NCI-H146 treated with DMSO at 0.1 percent for 48 hours (cell line): ENCODE data around the gene CARS2.
A peak's percentile ranks its signal among the peaks of the same experiment; 100 is the strongest.
"Not testable (repeated sequence)": the region's sequence is repeated elsewhere in the genome, so short reads cannot be mapped to it uniquely, and the experiment has no call there.

Experiments used
- DNase-seq: peaks from one replicate; lab custom pipeline; 2025; ENCODE audit not compliant: unreplicated experiment; lab: John Stamatoyannopoulos, UW

CARS2 gene

DNA sequence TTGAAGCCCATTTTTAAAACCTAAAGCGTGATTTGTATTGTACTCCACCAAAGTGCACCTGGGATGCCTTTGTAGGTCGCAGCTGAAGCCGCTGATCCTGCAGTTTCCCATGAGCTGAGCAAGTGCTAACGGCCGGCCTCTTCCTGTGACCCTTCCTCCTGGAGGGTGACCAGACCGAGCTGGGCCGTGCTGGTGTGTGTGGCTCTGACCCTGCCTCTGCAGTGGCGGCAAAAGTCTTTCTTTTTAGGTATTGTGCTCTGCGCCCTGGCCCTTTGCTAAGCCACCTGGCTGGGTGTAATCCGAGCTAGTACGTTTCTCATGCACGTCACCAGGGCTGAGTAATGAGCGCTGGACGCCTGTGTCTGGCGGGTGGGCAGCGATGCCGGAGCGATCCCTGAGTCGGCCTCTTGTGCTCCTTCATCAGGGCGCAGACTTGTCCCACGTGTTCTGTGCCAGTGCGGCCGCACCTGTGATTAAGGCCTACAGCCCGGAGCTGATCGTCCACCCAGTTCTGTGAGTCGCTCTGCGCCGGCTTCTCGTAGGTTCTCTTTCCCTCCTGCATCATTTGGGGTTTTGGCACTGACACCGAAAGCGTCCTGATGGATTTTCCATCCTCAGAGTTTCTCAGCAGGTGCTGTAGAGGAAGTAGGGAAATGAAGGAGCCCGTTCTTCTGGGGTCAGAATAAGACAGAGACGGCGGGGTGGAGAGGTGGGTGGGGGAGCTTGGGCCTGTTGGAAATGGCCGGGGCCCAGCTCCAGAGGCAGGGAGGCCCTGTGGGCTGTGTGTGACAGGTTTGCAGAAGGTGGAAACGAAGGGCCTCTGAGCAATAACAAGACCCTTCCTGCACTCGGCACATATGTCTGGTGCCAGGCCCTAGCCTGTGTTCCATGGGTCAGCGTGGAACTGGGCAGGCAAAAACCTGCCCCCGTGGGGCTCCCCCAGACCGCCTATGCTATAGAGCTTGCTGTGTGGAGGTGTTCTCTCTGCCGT is 80.9 kb downstream of the CARS2 start:
- no peak for DNase-seq

DNA sequence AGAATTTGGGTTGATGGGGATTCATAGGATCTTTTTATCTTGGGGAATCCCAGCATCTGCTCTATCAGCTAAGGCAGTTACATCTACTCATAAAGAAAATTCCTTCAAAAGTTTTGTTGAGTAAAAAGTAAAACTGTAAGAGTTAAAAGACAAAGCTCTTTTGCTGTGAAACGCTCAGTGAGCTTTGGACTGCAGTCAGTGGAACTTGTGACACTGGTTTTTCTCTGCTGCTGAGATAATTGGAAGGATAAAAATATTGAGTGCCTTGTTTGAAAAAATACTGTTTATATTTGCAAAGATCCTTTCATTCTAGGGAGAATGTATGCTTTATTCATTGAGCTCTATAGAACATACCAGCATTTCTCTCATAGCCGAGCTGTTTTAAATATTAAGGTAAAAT is 85.3 kb downstream of the CARS2 start:
- DNase-seq: no peak

DNA sequence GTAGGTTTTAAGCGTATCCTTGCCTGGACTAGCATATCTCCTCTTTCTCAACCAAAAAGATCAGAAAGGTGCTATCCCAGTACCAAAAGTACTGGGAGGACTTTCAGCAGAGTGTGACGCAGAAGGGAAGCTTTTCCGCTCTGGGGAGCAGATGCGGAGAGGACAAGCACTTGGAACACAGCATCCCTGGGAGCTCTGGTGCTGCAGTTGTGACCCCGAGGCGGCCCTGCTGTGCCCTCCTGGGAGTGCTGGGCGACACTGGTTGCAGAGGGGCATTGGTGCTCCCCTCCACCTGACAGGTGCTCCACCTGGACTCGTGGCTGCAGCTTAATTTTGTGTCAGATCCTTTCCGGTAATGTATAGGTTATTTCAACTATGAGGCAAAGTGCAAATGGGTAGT is 87.1 kb downstream of the CARS2 start:
- no peak for DNase-seq

DNA sequence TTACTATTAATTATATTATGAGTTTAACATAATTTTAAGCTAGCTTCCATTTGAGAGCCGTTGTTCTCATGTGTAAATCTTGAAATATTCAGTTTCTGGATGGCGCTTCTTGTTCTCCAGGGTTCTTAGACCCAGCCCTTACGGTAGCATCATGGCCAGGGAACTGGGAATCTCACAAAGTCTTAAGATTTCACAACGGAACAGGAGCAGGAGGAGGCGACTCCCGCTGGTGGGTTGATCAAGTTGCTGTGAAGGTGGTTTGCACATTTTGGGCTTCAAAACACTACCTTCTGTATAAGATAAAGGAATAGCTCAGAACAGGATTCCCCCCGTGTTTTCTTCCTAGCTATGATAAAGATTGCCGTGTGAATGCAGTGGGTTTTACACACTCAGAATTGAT is 87.7 kb downstream of the CARS2 start:
- DNase-seq: no peak

DNA sequence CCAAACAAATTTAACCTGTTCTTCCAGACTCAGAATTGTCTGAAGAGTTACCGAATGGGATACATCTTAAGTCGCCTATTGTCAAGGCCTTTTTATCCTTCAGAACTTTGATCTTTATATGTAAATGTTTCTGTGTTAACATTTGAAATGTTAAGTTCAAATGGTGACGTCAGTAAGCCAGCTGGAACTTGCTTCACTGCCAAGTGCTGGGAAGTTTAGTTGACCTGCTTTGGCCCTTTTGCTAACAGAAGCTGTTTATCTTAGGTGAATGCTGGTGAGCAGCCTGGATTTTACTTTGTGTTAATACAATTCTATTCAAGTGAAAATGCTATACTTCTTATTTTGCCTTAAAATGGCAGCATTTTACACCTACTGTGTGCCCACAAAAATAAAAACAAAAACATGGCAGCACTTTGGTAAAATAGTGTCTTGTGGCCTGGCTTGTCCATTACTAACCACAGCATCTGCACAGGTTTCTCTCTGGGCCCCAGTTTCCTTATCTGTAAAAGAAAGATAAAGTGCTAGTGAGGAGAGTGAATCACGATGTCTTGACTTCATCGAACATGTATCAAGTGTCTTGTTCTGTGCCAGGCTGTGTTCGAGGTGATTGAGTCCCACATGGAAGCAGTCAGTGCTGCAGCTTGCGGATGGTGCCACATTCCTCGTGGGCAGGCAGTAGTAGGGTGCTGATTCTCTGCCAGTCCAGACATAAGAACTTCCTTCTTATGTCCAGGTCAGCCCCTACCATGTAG is 88.4 kb downstream of the CARS2 start:
- no peak for DNase-seq

DNA sequence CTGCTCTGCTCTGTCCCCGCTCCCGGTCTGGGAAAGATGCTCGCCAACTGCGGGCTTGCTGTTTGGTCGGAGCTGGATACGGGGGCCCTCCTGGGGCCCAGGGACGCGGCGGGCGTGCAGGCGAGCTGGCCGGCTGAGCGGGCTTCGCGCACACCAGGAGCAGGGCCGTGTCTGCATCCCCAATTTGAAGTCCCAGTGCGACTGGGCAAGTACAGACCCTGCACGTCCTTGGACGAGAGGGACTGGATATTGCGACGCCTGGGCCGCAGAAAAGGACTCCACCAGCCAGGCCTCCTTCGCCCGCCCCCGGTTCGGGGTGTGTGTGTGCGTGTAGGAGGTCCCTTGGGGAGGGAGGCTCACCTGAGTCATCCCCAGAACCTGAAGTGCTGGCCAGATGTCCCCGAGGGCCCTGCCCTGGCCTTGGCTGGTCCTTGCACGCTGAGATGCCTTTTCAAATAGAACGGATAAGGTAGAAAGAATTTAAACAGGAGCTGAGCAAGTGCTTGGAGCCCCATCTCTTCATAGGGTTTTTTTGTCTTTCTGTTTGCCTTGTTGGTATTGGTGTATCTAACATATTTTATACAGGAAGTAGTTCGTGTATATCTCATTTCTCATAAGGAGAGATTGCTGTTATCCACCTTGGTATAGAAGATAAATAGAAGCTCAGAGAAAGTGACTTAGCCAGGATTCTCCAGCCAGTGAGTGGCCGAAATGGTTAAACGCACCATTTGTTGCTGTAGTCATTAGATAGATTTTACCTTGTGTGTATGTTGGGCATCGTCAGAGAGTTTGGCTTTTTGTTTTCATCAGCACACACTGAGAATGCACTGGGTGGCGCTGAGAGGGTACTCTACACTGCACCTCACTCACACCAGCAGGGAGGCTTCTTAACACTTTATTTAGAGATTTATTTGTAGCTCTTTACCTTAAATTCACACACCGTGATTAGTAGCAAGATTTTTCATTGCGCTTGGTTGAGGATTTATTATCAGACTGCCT is 89.5 kb downstream of the CARS2 start:
- DNase-seq: peak; percentile 42

DNA sequence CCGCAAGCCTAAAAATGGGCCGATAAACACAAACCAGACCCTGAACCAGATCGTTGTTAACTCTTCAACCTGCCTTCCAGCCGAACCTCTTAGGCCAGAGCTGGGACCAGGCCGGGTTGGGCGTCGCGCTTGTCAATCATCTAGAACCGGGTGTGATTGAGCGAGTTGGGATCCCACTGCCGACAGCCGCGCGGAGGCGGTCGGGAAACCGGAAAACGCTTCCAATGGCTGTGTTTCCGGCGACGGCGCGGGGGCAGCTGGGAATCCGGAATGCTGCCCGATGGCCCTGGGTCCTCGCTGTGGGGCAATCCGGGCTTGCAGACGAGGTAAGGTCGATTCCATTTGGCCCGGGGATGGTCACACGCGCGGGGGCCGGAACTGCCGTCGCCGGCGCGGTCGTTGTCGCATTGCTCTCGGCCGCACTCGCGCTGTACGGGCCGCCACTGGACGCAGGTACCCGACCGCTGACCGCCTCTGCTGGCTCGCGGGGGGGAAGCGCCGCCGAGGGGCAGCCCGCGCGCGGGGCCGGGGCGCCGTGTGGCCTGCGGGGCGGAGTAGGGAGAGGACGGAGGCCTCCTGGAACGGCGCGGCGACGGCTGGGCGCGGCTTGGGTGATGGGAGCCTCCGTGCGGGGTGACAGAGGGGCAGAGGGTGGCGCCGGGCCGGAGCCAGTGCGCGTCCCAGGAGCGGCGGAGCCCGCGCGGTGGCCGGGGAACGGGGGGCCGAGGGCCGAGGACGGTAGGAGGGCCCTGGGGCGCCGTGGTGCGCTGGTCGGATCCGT is 90.4 kb downstream of the CARS2 start, which contains the start of gene NAXD:
TSS of gene NAXD (plus strand) at position 224 of the 781 bp plus-strand sequence. CDS start at position 281, 57 bp downstream.
- peak; percentile 82 for DNase-seq

DNA sequence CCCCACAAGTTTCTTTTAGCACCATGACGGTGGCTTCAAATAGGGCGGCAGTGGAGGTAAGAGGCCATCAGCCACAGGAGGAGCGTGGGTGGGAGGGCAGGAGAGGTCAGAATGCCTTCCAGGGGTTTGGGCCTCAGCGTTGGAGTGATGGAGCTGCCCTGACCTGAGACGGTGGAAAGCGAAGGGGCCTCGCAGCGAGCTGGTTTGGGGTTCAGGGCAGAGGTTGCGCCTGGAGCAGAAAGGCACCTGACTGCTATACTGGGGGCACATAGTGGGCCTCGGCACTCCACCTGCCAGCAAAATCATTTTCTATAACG is 91.0 kb downstream of the CARS2 start:
- no peak for DNase-seq

DNA sequence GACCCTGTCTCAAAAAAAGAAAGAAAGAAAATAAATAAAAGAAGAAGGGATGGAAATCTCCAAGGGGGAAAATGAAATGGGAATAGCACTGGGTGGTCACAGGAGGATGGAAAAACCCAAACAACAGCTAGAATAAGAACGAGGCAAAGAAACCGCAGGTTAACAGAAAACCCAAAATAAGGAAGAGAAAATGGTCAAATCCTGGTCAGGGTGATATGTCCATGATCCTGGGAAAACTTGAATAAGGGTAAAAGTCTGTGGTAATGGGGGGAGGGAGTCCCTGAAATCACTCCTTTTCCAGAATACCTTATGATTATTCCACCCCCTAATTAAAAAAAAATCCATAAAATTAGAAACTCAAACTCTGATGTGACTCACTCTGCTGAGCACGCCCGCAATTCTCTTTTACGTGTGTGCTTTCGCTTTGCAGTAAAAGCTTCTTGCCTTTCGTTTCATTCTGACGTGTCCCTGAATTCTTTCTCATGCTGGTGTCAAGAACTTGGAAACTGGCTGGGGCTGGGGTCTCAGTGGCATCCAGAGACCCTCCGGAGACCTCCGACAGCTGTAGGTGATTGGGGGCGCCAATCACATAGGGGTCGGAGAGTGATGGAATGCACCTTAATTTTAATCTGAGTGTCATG is 94.8 kb downstream of the CARS2 start:
- DNase-seq: no peak

DNA sequence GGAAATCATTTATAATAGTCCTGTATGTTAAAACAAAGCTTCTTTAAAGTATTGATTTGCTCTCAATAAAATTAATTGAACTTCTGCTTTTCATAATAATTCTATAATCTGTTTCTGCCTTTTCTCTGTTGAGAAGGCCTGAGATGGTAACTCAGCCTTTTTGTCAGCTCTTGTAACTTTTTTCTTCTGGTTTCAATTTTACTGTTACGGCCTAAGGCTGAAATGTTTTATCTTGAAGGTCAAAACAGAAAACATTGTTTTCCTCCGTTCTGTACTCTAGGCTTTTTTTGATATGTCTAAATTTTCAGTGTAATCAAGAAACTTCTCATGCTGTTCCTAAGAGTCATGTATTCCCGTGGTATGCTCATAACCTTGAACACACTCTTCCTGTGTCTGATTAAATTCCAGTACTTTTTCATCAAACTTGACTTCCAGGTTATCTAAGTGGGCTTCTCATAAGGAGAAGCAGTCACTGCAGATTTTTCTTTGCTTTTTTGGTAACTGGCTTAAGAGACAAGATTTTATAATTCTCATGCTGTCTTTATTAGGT is 98.2 kb downstream of the CARS2 start:
- DNase-seq: no peak

DNA sequence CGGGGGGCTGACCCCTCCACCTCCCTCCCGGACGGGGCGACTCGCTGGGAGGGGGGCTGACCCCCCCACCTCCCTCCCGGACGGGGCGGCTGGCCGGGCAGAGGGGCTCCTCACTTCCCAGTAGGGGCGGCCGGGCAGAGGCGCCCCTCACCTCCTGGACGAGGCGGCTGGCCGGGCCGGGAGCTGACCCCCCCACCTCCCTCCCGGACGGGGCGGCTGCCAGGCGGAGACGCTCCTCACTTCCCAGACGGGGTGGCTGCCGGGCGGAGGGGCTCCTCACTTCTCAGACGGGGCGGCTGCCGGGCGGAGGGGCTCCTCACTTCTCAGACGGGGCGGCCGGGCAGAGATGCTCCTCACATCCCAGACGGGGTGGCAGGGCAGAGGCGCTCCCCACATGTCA is 99.6 kb downstream of the CARS2 start:
- DNase-seq: not testable (repeated sequence)

DNA sequence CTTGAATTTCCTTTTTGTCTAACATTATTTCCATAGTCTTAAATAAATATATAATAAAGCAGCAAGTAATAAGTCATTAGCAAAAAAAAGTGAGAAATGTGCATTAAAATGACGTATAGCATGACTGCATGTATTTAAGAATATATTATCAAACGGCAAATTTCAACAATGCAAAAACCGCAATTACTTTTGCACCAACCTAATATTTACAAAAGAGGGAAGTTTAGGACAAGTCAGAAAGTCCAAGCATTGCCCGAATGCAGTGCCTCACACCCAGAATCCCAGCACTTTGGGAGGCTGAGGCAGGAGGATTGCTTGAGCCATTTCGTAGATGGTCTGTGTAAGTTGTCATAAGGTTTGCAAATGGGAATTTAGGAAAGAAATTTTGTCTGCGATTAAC is 100.8 kb downstream of the CARS2 start:
- DNase-seq: no peak

DNA sequence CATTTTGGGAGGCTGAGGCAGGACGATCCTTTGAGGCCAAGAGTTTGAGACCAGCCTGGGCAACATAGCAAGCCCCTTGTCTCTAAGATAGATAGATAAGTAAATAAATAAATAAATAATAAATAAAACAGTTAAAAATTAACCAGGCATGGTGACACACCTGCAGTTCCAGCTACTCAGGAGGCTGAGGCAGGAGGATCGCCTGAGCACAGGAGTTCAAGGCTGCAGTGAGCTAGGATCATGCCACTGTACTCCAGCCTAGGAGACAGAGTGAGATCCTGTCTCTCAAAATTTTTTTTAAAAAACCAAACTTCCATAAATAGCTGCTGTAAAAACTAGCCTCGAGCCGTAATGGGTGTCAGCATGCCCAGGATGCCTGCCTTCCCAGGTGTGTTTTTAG is 104.9 kb downstream of the CARS2 start:
- no peak for DNase-seq

DNA sequence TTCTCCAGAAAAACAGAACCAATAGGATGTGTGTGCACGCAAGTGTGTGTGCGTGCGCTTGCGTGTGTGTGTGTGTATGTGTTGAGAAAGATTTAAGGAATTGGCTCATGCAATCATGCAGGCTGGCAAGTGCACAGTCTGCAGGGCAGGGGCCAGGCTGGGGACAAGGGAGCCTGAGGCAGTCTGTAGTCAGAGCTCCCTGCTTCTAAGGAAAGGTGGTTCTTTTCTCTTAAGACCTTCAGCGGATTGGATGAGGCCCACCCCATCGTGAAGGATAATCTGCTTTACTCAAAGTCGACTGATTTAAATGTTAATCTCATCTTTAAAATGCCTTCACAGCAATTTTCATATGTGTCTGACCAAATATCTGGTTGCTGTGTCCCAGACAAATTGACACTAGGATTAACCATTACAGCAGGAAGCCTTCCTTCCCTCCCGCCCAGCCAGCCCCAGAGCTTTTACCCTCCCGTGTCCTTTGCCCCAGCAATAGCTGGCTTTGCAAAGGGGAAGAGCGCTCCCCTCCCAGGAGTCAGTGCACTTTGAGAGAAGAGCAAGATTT is 105.6 kb downstream of the CARS2 start:
- DNase-seq: no peak

DNA sequence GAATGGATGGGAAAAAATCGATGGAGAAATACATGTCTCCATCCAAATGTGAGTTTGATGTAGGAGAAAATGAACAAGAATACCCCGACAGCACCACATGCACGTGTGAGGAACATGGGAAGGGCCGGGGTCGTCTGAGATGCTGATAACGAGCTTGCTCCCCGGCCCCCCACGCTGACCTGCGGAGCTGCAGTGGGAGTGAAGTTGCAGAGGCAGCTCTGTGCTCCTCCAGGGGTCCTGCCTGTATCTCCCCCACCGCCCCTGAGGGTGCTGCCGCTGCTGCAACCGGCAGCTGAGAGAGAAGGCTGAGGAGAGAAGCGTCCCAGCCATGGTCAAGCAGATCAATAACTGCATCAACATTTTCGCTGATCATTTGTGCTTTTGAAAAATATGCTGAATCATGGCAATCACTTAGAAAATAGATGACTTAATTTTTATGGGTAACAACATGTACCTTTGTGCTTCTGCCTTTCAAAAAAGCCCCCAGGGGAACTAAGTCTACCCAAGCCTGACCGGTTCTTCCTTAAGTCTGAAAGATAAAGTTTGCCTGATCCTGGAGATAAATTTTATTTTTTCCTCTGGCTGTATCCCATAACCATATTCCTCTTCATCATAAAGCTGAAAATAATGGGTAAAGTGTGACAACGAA is 108.8 kb downstream of the CARS2 start:
- no peak for DNase-seq

DNA sequence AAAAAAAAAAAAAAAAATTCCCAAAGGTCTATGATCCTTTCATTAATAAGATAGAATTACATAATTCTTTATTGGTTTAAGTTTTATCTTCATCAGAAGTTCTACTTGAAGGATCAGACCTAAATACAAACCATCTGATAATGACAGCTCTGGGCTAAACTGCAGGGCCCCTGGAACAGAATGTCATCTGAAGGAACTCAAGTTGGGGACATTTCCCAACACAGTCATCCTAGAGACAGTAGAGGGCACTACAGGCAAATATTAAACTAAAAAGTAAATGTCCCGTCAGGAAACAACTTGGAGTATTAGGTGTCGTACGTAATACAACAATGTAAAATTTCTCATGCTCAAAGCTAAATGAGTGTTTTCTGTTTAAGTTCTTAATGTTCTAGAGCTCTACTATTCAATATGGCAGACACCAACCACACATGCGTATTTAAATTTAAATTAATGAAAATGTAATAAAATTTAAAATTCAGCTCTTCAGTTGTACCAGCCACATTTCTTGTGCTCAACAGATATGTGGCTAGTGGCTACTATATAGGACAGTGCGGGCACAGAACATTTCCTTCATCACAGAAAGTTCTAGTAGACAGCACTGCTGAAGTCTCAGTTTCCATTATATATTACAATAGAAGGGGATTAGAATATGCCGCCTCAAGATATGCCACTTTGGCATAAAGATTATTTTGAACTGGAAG is 112.3 kb downstream of the CARS2 start:
- DNase-seq: peak; percentile 46

DNA sequence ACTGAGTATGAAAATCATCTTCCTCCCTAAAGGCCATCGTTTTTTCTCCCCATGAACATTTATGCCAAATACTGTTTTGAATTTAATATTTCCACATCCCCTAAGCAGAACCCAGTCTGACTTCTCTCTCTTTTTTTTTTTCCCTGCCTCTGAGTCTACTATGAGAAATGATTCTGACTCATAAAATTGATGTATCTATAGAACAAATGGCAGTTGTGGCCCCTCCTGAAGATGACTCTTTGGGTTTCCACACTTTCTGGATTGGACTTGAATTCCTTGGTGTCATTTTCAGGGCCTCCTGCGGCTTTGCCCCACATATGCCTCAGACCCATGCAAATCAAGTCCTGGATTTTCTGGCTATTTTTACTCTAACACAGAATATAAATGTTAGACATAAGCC is 113.3 kb downstream of the CARS2 start:
- DNase-seq: no peak
